Endothelial cell of umbilical vein (primary cell): ENCODE results near the gene USH1C.

Source experiments
- CTCF ChIP-seq, 2 donors: IDR thresholded peaks; 1 replicate in 1 of 2; 2 replicates in 1 of 2; pipeline ENCODE4 v1.5.1; 2011; ENCODE audit warnings: low read length in 2 of 2, mild to moderate bottlenecking in 2 of 2, moderate library complexity in 2 of 2, control low read depth in 1 of 2, inconsistent platforms in 1 of 2, low read depth in 1 of 2; ENCODE audit not compliant: insufficient read depth in 1 of 2; ENCODE audit errors: extremely low read depth in 1 of 2
- EZH2 ChIP-seq: IDR thresholded peaks from 2 replicates; pipeline ENCODE4 v1.6.1; 2012; ENCODE audit warnings: borderline replicate concordance, low read depth, mild to moderate bottlenecking, moderate library complexity, low read length, inconsistent platforms; ENCODE audit not compliant: severe bottlenecking
- POLR2A ChIP-seq: IDR thresholded peaks from 2 replicates; pipeline ENCODE4 v1.6.1; 2012; ENCODE audit warnings: low read depth, mild to moderate bottlenecking, control low read depth, low read length
- POLR2AphosphoS5 ChIP-seq: IDR thresholded peaks from 2 replicates; pipeline ENCODE4 v1.6.1; 2012; ENCODE audit warnings: low read depth, mild to moderate bottlenecking, control low read depth, low read length, moderate library complexity; ENCODE audit not compliant: insufficient read depth

GRCh38 chr11:17559341-17560087 is 15.3 kb upstream of the USH1C start:
- no peak for TF ChIP-seq EZH2
- no peak for TF ChIP-seq POLR2A
- TF ChIP-seq CTCF (IDR thresholded peaks at IDR 0.05; ENCODE audit: extremely low read depth in 1 of 2, insufficient read depth in 1 of 2, low read depth in 1 of 2, low read length in 2 of 2), result no peak
- TF ChIP-seq POLR2AphosphoS5, result no peak
